Upper lobe of left lung (tissue), 6 donors: ENCODE results near the gene STK35. TPM values are rescaled to one million over a fixed set of nuclear protein-coding genes. Genes with fewer than 3 reads are reported as not detected.

Experiments
- ATAC-seq, 2 donors: fragments of 200-7000 bp; cut with Tn5 transposase; one replicate each; pipeline ENCODE4 v1.9.1; 2022; ENCODE audit warnings: mild to moderate bottlenecking in 2 of 2, moderate library complexity in 2 of 2; ENCODE audit not compliant: low FRiP score in 2 of 2
- DNase-seq, 2 donors: peaks; one replicate each; pipeline ENCODE4 v3.0.0-alpha.2; 2019 to 2020
- H3K27ac ChIP-seq, 4 donors: fragments of 200-600 bp; sonication (generic); one replicate each; pipeline ENCODE4 v1.5.1; 2016 to 2019
- H3K27me3 ChIP-seq, 4 donors: fragments of 200-600 bp; sonication (generic); one replicate each; pipeline ENCODE4 v1.5.1; 2017 to 2019
- H3K36me3 ChIP-seq, 4 donors: fragments of 200-600 bp; sonication (generic); one replicate each; pipeline ENCODE4 v1.5.1; 2016 to 2019
- H3K4me1 ChIP-seq, 4 donors: fragments of 200-600 bp; sonication (generic); one replicate each; pipeline ENCODE4 v1.5.1; 2018 to 2019
- H3K4me3 ChIP-seq, 4 donors: fragments of 200-600 bp; sonication (generic); one replicate each; pipeline ENCODE4 v1.5.1; 2017 to 2019; ENCODE audit warnings: mild to moderate bottlenecking in 2 of 4, moderate library complexity in 1 of 4
- H3K9me3 ChIP-seq, 4 donors: fragments of 200-600 bp; sonication (generic); one replicate each; pipeline ENCODE4 v1.5.1; 2018 to 2019
- EP300 ChIP-seq, 4 donors: sonication (generic); formaldehyde crosslinking; IDR thresholded peaks; one replicate each; pipeline ENCODE4 v1.5.1; 2017; ENCODE audit warnings: antibody characterized with exemption in 4 of 4, control low read depth in 2 of 4
- POLR2A ChIP-seq, 4 donors: fragments of 450-650 bp; IDR thresholded peaks; one replicate each; pipeline ENCODE4 v1.5.1; 2016 to 2017; ENCODE audit warnings: antibody characterized with exemption in 4 of 4, mild to moderate bottlenecking in 2 of 4
- POLR2AphosphoS5 ChIP-seq, 2 donors: sonication (generic); formaldehyde crosslinking; IDR thresholded peaks; one replicate each; pipeline ENCODE4 v1.5.1; 2017; ENCODE audit warnings: antibody characterized with exemption in 2 of 2
- WGBS, 2 donors: methylation state at CpG; one replicate each; pipeline ENCODE4 v1.1.5; 2017 to 2018; 5-methylcytosine and 5-hydroxymethylcytosine counted together
- total RNA-seq, 6 donors: library from RNA; depleted of rRNA in 4 of 6; stranded (reverse); fragments of >200 nt in 4 of 6; gene quantifications; one replicate each; pipeline versions ENCODE4 v1.1.0 to v1.2.1, GENCODE V29; 2016 to 2021
- TF ChIP-seq, protein P1 (sequence below), 6 experiments: fragments of 450-650 bp in 4 of 6; fragments of 200-600 bp in 2 of 6; sonication (generic) in 2 of 6; IDR thresholded peaks; one replicate each; pipeline ENCODE4 v1.5.1; 2016 to 2019; ENCODE audit warnings: antibody characterized with exemption in 6 of 6
- donor health status: DM: no; HTN: no; CAD: no; lungs with moderate emphysema.
- donor health status: DM: no; HTN: yes; CAD: no; lungs with severe emphysema.

Gene STK35
- total RNA-seq, 6 donors from 2014 or later, result 14.4 to 36.0 (median 22.5) TPM

DNA sequence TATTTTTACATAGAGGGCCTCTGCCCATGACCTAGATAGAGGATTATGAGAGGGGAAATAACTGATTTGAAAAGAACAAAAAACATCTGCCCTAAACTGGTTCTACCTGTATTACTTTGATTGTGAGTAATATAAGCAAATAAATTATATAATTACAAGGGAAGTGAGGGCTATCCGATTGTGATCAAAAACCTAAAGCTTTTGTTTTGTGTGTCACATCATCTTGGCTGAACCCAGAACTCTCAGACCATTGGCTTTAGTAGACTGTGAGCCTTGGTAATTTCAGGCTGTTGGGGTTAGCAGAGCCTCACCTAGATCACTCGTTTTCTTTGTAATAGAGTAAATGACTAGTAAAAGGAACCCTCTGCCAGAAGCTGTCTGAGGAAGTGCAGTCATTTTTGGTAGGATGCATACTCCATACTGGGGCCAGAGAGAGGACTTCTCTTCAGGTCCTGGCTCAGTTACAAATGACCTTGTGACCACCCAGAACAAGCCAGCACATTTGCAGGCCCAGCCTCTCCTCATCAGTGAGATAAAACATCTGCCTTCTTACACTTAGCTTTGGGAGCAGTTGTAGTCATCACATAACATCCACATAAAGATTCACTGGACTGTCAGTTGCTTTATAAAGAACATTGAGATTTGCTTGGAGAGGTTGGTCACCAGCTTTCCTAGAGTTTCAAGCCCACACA lies 13.5 kb downstream of the STK35 start:
- ATAC-seq, result peak in 1 of 2 donors; percentile 85
- peaks cover 6 to 33% (median 13%) of the 10 kb centered on the region in 4 donors for H3K36me3 ChIP-seq
- H3K27ac ChIP-seq, result peak overlapping the region in 3 of 4 donors; percentile 8 to 38 (median 38)
- WGBS, 2 donors, result 54 to 66% methylated on average over 2 of the region's 2 CpGs
- H3K4me3 ChIP-seq, result no peak overlapping the region
- peaks cover 41 to 50% (median 45%) of the 10 kb centered on the region in 4 donors for H3K4me1 ChIP-seq
- H3K27me3 ChIP-seq, result no peaks in the 10 kb centered on the region
- no peak for DNase-seq
- TF ChIP-seq POLR2AphosphoS5 (IDR thresholded peaks at IDR 0.05) (peak; percentile 22 to 25), EP300 (IDR thresholded peaks at IDR 0.05) (no peak)
- H3K9me3 ChIP-seq, result no peaks in the 10 kb centered on the region

DNA sequence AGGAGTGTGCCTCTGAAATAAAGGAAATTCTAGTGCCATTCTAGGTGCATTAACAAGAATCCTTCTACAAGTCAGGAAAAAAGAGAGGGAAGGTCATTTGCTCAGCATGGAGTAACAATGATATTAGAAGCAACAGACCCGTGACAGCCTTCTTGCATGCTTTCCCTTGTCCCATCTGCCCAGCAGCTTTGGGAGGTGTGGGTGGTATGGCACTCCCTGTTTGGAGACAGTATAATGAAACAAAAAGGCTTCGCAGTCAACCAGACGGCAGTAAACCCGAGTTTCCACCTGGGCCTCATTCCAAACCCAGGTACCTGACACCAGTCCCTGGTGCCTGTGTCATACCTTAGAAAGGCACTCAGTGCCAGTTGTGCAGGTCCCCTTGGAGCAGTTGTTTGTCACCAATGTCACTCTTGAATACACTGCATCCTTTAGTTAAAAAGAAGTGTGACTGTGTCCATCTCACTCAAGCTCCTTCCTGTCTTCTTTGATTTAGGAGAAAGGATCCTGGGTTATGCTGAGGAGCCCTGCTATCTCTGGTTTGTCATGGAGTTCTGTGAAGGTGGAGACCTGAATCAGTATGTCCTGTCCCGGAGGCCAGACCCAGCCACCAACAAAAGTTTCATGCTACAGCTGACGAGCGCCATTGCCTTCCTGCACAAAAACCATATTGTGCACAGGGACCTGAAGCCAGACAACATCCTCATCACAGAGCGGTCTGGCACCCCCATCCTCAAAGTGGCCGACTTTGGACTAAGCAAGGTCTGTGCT lies 14.7 kb downstream of the STK35 start:
- Histone ChIP-seq H3K27me3 (no peaks in the 10 kb centered on the region), H3K9me3 (no peaks in the 10 kb centered on the region), H3K4me1 (peaks cover 36 to 52% (median 41%) of the 10 kb centered on the region in 4 donors), H3K27ac (no peak overlapping the region), H3K4me3 (no peak overlapping the region), H3K36me3 (peaks cover 6 to 33% (median 13%) of the 10 kb centered on the region in 4 donors)
- TF ChIP-seq POLR2A (IDR thresholded peaks at IDR 0.05) (no peak), POLR2AphosphoS5 (IDR thresholded peaks at IDR 0.05) (no peak), EP300 (IDR thresholded peaks at IDR 0.05) (no peak)
- TF ChIP-seq, protein P1, sequence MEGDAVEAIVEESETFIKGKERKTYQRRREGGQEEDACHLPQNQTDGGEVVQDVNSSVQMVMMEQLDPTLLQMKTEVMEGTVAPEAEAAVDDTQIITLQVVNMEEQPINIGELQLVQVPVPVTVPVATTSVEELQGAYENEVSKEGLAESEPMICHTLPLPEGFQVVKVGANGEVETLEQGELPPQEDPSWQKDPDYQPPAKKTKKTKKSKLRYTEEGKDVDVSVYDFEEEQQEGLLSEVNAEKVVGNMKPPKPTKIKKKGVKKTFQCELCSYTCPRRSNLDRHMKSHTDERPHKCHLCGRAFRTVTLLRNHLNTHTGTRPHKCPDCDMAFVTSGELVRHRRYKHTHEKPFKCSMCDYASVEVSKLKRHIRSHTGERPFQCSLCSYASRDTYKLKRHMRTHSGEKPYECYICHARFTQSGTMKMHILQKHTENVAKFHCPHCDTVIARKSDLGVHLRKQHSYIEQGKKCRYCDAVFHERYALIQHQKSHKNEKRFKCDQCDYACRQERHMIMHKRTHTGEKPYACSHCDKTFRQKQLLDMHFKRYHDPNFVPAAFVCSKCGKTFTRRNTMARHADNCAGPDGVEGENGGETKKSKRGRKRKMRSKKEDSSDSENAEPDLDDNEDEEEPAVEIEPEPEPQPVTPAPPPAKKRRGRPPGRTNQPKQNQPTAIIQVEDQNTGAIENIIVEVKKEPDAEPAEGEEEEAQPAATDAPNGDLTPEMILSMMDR (IDR thresholded peaks at IDR 0.05), result no peak
- ATAC-seq, result no peak
- DNase-seq, result no peak
- WGBS, 2 donors, result 92 to 94% methylated on average over 7 to 9 of the region's 9 CpGs

DNA sequence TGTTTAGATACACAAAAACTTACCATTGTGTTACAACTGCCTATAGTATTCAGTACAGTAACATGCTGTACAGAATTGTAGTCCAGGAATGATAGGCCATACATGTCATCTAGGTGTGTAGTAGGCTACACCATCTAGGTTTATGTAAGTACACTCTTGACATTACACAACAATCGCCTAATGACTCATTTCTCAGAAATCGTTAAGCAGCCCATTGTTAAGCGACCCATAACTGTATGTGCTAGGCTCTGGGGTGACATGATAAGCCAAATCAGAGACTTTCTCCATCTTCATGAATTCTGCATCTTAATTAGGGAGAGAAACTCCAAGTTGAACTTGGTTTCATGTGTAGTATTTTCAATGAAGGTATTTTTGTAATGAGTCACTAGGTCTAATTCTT lies 17.2 kb downstream of the STK35 start:
- TF ChIP-seq, protein P1 (IDR thresholded peaks at IDR 0.05), result no peak
- no peak for TF ChIP-seq POLR2A (IDR thresholded peaks at IDR 0.05)
- no peak for TF ChIP-seq EP300 (IDR thresholded peaks at IDR 0.05)
- no peak for TF ChIP-seq POLR2AphosphoS5 (IDR thresholded peaks at IDR 0.05)
- H3K27me3 ChIP-seq, result no peaks in the 10 kb centered on the region
- H3K9me3 ChIP-seq, result no peaks in the 10 kb centered on the region
- peaks cover 6 to 33% (median 13%) of the 10 kb centered on the region in 4 donors for H3K36me3 ChIP-seq
- peaks cover 29 to 52% (median 39%) of the 10 kb centered on the region in 4 donors for H3K4me1 ChIP-seq
- H3K4me3 ChIP-seq, result no peak overlapping the region
- DNase-seq (no peak), ATAC-seq (no peak)
- H3K27ac ChIP-seq, result no peak overlapping the region
- 50 to 62% methylated on average over 3 of the region's 3 CpGs for WGBS, 2 donors

DNA sequence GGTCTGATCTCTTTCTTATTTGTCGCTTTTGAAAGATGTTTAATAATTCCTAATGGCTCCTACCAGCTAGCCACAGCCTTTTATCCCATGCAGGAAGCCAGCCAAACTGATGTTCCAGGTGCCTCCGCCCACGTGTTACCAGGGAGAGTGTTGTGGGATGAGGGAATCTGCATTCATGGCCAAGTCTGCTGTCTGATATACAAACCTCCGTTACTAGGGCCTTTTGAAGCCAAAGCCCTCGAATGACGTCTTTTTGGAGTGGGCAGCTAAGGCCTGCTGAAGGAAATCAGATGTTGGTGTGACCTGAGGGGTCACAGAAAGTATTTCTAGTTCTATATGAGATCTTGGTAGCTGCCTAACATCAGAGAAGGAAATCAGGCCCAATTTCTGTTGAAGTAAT lies 21.3 kb downstream of the STK35 start:
- Histone ChIP-seq H3K27ac (peak overlapping the region in 2 of 4 donors; percentile 37 to 38), H3K4me1 (peaks cover 13 to 41% (median 32%) of the 10 kb centered on the region in 4 donors), H3K36me3 (peaks cover 0 to 14% (median 3%) of the 10 kb centered on the region in 4 donors), H3K27me3 (no peaks in the 10 kb centered on the region), H3K4me3 (no peak overlapping the region), H3K9me3 (no peaks in the 10 kb centered on the region)
- TF ChIP-seq EP300 (IDR thresholded peaks at IDR 0.05) (no peak), POLR2A (IDR thresholded peaks at IDR 0.05) (no peak), POLR2AphosphoS5 (IDR thresholded peaks at IDR 0.05) (no peak)
- TF ChIP-seq, protein P1 (IDR thresholded peaks at IDR 0.05), result no peak
- peak in 1 of 2 donors; percentile 86 for ATAC-seq
- DNase-seq, result no peak
- 67 to 93% methylated on average over 6 of the region's 6 CpGs for WGBS, 2 donors

DNA sequence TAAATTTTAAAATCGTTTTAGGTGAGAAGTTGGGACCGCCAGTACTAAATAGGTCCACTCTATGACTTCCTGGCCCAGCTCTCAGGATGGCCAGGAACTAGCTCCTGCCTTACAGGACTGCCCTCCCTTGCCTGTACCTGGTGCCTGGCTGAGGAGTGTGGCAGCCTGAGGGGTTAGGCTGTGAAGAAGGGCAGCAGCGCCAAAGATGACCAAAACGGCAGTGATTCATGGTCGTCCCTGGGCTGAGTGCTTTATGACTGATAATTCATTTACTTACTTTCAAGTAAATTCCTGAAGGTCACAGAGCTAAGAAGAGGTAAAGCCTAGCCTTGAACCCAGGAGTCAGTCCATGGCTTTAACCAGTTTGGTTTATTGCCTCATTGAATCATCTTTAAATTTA lies 22.1 kb downstream of the STK35 start:
- DNase-seq (no peak), ATAC-seq (no peak)
- WGBS, 2 donors, result 92 to 96% methylated on average over 5 of the region's 5 CpGs
- Histone ChIP-seq H3K9me3 (no peaks in the 10 kb centered on the region), H3K36me3 (peaks cover 0 to 15% (median 2%) of the 10 kb centered on the region in 4 donors), H3K27me3 (no peaks in the 10 kb centered on the region), H3K4me3 (no peak overlapping the region), H3K4me1 (peaks cover 10 to 38% (median 30%) of the 10 kb centered on the region in 4 donors), H3K27ac (peak overlapping the region in 2 of 4 donors; percentile 37 to 38)
- no peak for TF ChIP-seq POLR2A (IDR thresholded peaks at IDR 0.05)
